Stimulated activated CD4-positive, alpha-beta T cell treated with anti-CD3 and anti-CD28 coated beads, Interleukin-1b, Interleukin-23, amount 100 ng/mL, for 4 hours (primary cell): Measurements from ENCODE around the gene MRM2.

ENCODE experiments used
- DNase-seq, 2 donors: peaks; one replicate each; pipeline ENCODE4 v3.0.0-alpha.2; 2020; ENCODE audit warnings: low read depth in 2 of 2

MRM2 gene

GRCh38 chr7:2247141-2247995, 5.4 kb upstream of the MRM2 start:
- peak in 1 of 2 donors; percentile 17 for DNase-seq

GRCh38 chr7:2245883-2246675, 4.1 kb upstream of the MRM2 start:
- DNase-seq = no peak

- DNase-seq = no peak
These were observed 2.5 kb upstream of the MRM2 start for GRCh38 chr7:2244404-2244995.

- DNase-seq = no peak
These were observed 1.5 kb upstream of the MRM2 start for GRCh38 chr7:2243458-2243857.

GRCh38 chr7:2242541-2243429, 780 bp upstream of the MRM2 start:
- no peak for DNase-seq

GRCh38 chr7:2239242-2239641, 2.8 kb downstream of the MRM2 start:
- DNase-seq = no peak

GRCh38 chr7:2237109-2237602, 4.8 kb downstream of the MRM2 start:
- no peak for DNase-seq

- no peak for DNase-seq
These were observed 8.1 kb downstream of the MRM2 start for GRCh38 chr7:2233926-2234325.

GRCh38 chr7:2232766-2233520, 9.1 kb downstream of the MRM2 start, which contains the start of gene MAD1L1:
Gene MAD1L1 (minus strand): TSS chr7:2232945. CDS start chr7:2230133, 2,812 bp downstream.
- peak; percentile 78 to 84 for DNase-seq

- peak in 1 of 2 donors; percentile 14 for DNase-seq
These were observed 9.8 kb downstream of the MRM2 start for GRCh38 chr7:2231992-2232765.

- no peak for DNase-seq
These were observed 11.1 kb downstream of the MRM2 start for GRCh38 chr7:2230882-2231281.

- no peak for DNase-seq
These were observed 11.8 kb downstream of the MRM2 start for GRCh38 chr7:2230226-2230625.

GRCh38 chr7:2229467-2229866, 12.5 kb downstream of the MRM2 start:
- no peak for DNase-seq

GRCh38 chr7:2228921-2229320, 13.1 kb downstream of the MRM2 start:
- no peak for DNase-seq

- no peak for DNase-seq
These were observed 14.3 kb downstream of the MRM2 start for GRCh38 chr7:2227699-2228098.

- no peak for DNase-seq
These were observed 16.2 kb downstream of the MRM2 start for GRCh38 chr7:2225830-2226229.

GRCh38 chr7:2225336-2225735, 16.7 kb downstream of the MRM2 start:
- DNase-seq = no peak

- DNase-seq = no peak
These were observed 17.1 kb downstream of the MRM2 start for GRCh38 chr7:2224934-2225333.

GRCh38 chr7:2224491-2224928, 17.5 kb downstream of the MRM2 start:
- no peak for DNase-seq

GRCh38 chr7:2223321-2223720, 18.7 kb downstream of the MRM2 start:
- no peak for DNase-seq
